GM20000 (cell line): ENCODE measurements around the gene RDH8.

Experiments used
- DNase-seq: peaks from one replicate; pipeline ENCODE4 v3.0.0; 2012; ENCODE audit warnings: low spot score
- TF ChIP-seq, protein P1 (sequence below): IDR thresholded peaks from 2 replicates; pipeline ENCODE4 v1.5.1; 2012; ENCODE audit warnings: mild to moderate bottlenecking, control low read depth; ENCODE audit errors: extremely low read depth, missing control alignments

The RDH8 gene

DNA sequence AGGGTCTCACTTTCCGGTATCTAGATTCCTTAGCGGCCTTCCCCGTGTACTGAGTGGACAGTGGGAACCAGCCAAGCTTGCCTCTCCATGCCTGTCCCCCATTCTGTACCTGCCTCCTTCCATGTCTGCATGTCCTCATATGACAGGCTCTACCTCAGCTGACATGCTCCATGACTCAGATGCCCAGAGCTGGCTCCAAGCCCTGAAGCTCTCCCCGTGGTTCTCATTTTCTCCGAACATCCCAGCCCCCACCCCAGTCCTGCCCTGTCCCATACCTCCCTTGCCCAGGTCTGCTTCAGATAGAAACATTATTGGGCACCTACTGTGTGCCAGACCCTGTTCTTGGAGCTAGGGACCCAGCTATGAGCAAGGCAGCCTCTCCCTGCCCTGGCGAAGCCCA is 55.8 kb downstream of the RDH8 start:
- TF ChIP-seq, protein P1, sequence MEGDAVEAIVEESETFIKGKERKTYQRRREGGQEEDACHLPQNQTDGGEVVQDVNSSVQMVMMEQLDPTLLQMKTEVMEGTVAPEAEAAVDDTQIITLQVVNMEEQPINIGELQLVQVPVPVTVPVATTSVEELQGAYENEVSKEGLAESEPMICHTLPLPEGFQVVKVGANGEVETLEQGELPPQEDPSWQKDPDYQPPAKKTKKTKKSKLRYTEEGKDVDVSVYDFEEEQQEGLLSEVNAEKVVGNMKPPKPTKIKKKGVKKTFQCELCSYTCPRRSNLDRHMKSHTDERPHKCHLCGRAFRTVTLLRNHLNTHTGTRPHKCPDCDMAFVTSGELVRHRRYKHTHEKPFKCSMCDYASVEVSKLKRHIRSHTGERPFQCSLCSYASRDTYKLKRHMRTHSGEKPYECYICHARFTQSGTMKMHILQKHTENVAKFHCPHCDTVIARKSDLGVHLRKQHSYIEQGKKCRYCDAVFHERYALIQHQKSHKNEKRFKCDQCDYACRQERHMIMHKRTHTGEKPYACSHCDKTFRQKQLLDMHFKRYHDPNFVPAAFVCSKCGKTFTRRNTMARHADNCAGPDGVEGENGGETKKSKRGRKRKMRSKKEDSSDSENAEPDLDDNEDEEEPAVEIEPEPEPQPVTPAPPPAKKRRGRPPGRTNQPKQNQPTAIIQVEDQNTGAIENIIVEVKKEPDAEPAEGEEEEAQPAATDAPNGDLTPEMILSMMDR, result no peak
- no peak for DNase-seq

DNA sequence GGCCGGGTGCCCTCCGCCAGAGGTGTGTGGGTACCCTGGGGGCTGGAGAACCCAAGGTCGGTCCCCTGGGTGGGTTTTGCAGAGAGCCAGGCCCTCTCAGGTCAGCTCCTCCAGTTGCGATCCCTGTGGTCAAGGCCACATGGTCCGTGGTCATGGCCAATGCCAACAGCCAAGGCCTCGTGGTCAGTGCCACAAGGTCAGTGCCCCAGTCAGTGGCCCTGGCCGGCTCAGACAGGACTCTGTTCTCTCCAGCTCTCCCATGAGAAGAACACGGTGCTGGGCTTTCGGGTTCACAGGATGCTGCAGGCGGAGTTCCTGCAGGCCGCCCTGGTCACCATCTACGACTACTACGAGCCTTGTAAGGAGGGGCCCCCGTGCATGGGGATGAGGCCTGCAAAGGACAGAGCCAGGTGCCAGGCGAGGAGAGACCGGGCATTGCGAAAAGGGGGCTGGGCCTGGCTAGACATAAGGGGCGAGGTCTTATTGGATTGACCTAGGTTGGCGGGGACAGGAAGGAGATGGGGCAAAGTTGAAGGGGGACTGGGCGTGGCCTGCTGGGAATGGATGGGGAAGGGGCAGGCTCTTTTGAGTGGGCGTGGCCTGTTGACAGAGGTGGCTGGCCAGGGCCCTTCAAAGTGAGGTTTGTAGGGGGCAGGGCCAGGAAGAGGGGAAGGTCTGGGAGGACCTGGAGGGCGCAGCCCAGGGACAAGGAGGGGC is 57.6 kb downstream of the RDH8 start:
- TF ChIP-seq, protein P1, result no peak
- DNase-seq, result no peak
